Measurements from ENCODE around the gene PAK6.

DNA sequence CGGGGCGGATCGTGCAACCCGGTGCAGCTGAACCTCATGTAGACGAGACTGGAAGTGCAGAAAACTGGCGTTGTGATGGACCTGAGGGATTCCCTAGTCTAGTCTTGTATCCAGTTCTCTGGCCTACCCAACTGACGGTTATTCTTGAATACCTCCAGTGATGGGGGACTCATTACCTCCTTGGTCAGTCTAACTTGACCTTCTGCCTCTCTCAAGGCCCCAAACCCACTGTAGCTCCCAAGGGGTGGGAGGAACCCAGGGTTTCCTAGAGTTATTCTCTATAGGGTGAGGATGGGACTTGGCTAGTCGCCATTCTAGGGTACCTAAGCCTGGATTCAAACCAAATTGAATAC is 11.4 kb downstream of the PAK6 start:
- no peak for TF ChIP-seq EZH2phosphoT487 (IDR thresholded peaks at IDR 0.05; ENCODE audit: borderline replicate concordance, low read length)
- TF ChIP-seq, protein P1, sequence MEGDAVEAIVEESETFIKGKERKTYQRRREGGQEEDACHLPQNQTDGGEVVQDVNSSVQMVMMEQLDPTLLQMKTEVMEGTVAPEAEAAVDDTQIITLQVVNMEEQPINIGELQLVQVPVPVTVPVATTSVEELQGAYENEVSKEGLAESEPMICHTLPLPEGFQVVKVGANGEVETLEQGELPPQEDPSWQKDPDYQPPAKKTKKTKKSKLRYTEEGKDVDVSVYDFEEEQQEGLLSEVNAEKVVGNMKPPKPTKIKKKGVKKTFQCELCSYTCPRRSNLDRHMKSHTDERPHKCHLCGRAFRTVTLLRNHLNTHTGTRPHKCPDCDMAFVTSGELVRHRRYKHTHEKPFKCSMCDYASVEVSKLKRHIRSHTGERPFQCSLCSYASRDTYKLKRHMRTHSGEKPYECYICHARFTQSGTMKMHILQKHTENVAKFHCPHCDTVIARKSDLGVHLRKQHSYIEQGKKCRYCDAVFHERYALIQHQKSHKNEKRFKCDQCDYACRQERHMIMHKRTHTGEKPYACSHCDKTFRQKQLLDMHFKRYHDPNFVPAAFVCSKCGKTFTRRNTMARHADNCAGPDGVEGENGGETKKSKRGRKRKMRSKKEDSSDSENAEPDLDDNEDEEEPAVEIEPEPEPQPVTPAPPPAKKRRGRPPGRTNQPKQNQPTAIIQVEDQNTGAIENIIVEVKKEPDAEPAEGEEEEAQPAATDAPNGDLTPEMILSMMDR (IDR thresholded peaks at IDR 0.05; ENCODE audit: low read depth, low read length, poor library complexity, severe bottlenecking): no peak
